CD4-positive, alpha-beta memory T cell (primary cell): ENCODE results near the gene ZBTB20. TPM values are rescaled to one million over a fixed set of nuclear protein-coding genes. Genes with fewer than 3 reads are reported as not detected.

ENCODE experiments used
- CTCF ChIA-PET: fragments of 350-600 bp; sonication (Branson Sonifier 250); formaldehyde crosslinking; loops from one replicate; lab custom pipeline; 2021; ENCODE audit warnings: inconsistent platforms; ENCODE audit not compliant: partially characterized antibody; lab: Charles Lee
- POLR2A ChIA-PET: fragments of 350-600 bp; sonication (Branson Sonifier 250); formaldehyde crosslinking; loops from one replicate; lab custom pipeline; 2021; ENCODE audit not compliant: partially characterized antibody; lab: Charles Lee
- DNase-seq, 5 donors: peaks; one replicate each; pipeline versions ENCODE4 v3.0.0 to v3.0.0-alpha.2; 2020 to 2022; ENCODE audit warnings: mixed read lengths in 1 of 5
- H3K27ac ChIP-seq: one replicate; pipeline ENCODE4 v1.7.0; 2013; ENCODE audit warnings: low read depth, low read length
- H3K27me3 ChIP-seq: 2 replicates; pipeline ENCODE4 v1.7.0; 2013; ENCODE audit warnings: mild to moderate bottlenecking, low read length, moderate library complexity; ENCODE audit not compliant: insufficient read depth
- H3K36me3 ChIP-seq: 2 replicates; pipeline ENCODE4 v1.7.0; 2013; ENCODE audit warnings: mild to moderate bottlenecking, low read length, moderate library complexity; ENCODE audit not compliant: insufficient read depth
- H3K4me1 ChIP-seq: 2 replicates; pipeline ENCODE4 v1.7.0; 2013; ENCODE audit warnings: mild to moderate bottlenecking, low read length, moderate library complexity; ENCODE audit not compliant: insufficient read depth
- H3K4me3 ChIP-seq, 2 donors: one replicate each; pipeline ENCODE4 v1.7.0; 2013; ENCODE audit warnings: low read length in 2 of 2, mild to moderate bottlenecking in 1 of 2
- H3K9me3 ChIP-seq, 2 donors: one replicate each; pipeline ENCODE4 v1.7.0; 2013; ENCODE audit warnings: low read length in 2 of 2, control low read depth in 1 of 2; ENCODE audit not compliant: control insufficient read depth in 1 of 2
- H3K27ac Mint-ChIP-seq, 7 donors: one replicate each; pipeline ENCODE4 v1.8.0; 2020 to 2021; ENCODE audit warnings: mixed read lengths in 7 of 7, mild to moderate bottlenecking in 6 of 7, inconsistent platforms in 3 of 7, moderate library complexity in 3 of 7
- H3K27me3 Mint-ChIP-seq, 2 donors: one replicate each; pipeline ENCODE4 v1.8.0; 2020 to 2021; ENCODE audit warnings: mixed read lengths in 2 of 2
- H3K36me3 Mint-ChIP-seq, 2 donors: one replicate each; pipeline ENCODE4 v1.8.0; 2020 to 2021; ENCODE audit warnings: mixed read lengths in 2 of 2, inconsistent platforms in 1 of 2, mild to moderate bottlenecking in 1 of 2
- H3K4me1 Mint-ChIP-seq, 4 donors: one replicate each; pipeline ENCODE4 v1.8.0; 2020 to 2021; ENCODE audit warnings: mixed read lengths in 4 of 4, mild to moderate bottlenecking in 1 of 4
- H3K4me3 Mint-ChIP-seq, 8 donors: one replicate each; pipeline ENCODE4 v1.8.0; 2020 to 2021; ENCODE audit warnings: mixed read lengths in 8 of 8, mild to moderate bottlenecking in 7 of 8, moderate library complexity in 6 of 8, inconsistent platforms in 3 of 8
- H3K9me3 Mint-ChIP-seq, 8 donors: one replicate each; pipeline ENCODE4 v1.8.0; 2020 to 2021; ENCODE audit warnings: mixed read lengths in 8 of 8, mild to moderate bottlenecking in 5 of 8, inconsistent platforms in 3 of 8, moderate library complexity in 1 of 8
- intact Hi-C: fragments of 100-400 bp; cut with micrococcal nuclease; formaldehyde crosslinking; loops from one replicate; pipeline ENCODE4 v1.15.1; 2023
- polyA plus RNA-seq, 2 donors: library from polyadenylated mRNA; unstranded; fragments of 300-500 nt; fragmentation: Illumina TruSeq; gene quantifications; one replicate each; pipeline ENCODE4 v1.2.3, GENCODE V29; 2021
- total RNA-seq, 2 experiments: library from RNA; stranded (reverse); gene quantifications; one replicate each; pipeline ENCODE4 v1.2.3, GENCODE V29; 2021

Gene ZBTB20
- total and polyA plus RNA-seq, 4 experiments from 2014 or later = 21.9 to 58.4 (median 41.4) TPM

GRCh38 chr3:114370537-114371174 lies 776.4 kb downstream of the ZBTB20 start:
- no peaks in the 10 kb centered on the region for H3K9me3 Mint-ChIP-seq
- intact Hi-C loops = no loop called here
- ChIA-PET CTCF (interaction anchor here (0.6 to 1.3 kb wide), 3 partner anchors 12 to 20 kb away, joined by 3 read pairs; no protein-coding TSS in a partner anchor), POLR2A (no interaction called here)
- H3K4me1 ChIP-seq = no peaks in the 10 kb centered on the region
- no peak overlapping the region for H3K27ac ChIP-seq
- no peaks in the 10 kb centered on the region for H3K4me1 Mint-ChIP-seq
- no peak overlapping the region for H3K4me3 ChIP-seq
- H3K27me3 ChIP-seq = no peaks in the 10 kb centered on the region
- H3K36me3 ChIP-seq = no peaks in the 10 kb centered on the region
- H3K9me3 ChIP-seq = no peaks in the 10 kb centered on the region
- peaks cover 3 to 12% of the 10 kb centered on the region in 2 donors for H3K36me3 Mint-ChIP-seq
- H3K4me3 Mint-ChIP-seq = no peak overlapping the region
- no peak for DNase-seq
- H3K27me3 Mint-ChIP-seq = no peaks in the 10 kb centered on the region
- peak overlapping the region in 1 of 7 donors; percentile 8 for H3K27ac Mint-ChIP-seq

- ChIA-PET CTCF (interaction anchor here (0.7 to 1.8 kb wide), 3 partner anchors 15 to 53 kb away, joined by 3 to 6 read pairs (median 3); no protein-coding TSS in a partner anchor), POLR2A (no interaction called here)
- no peaks in the 10 kb centered on the region for H3K9me3 ChIP-seq
- Mint-ChIP-seq H3K4me3 (no peak overlapping the region), H3K36me3 (peaks cover 0 to 7% of the 10 kb centered on the region in 2 donors), H3K9me3 (no peaks in the 10 kb centered on the region), H3K4me1 (no peaks in the 10 kb centered on the region), H3K27ac (no peak overlapping the region), H3K27me3 (no peaks in the 10 kb centered on the region)
- no peaks in the 10 kb centered on the region for H3K4me1 ChIP-seq
- no peaks in the 10 kb centered on the region for H3K27me3 ChIP-seq
- intact Hi-C loops = no loop called here
- no peak overlapping the region for H3K27ac ChIP-seq
- DNase-seq = no peak
- H3K36me3 ChIP-seq = no peaks in the 10 kb centered on the region
- no peak overlapping the region for H3K4me3 ChIP-seq
Measured at GRCh38 chr3:114365909-114366308, 781.2 kb downstream of the ZBTB20 start.

GRCh38 chr3:114364806-114365654 lies 782.1 kb downstream of the ZBTB20 start:
- Histone ChIP-seq H3K4me1 (no peaks in the 10 kb centered on the region), H3K4me3 (no peak overlapping the region), H3K27me3 (no peaks in the 10 kb centered on the region), H3K36me3 (no peaks in the 10 kb centered on the region), H3K27ac (no peak overlapping the region), H3K9me3 (no peaks in the 10 kb centered on the region)
- Mint-ChIP-seq H3K4me1 (no peaks in the 10 kb centered on the region), H3K9me3 (no peaks in the 10 kb centered on the region), H3K36me3 (peaks cover 0 to 7% of the 10 kb centered on the region in 2 donors), H3K27me3 (no peaks in the 10 kb centered on the region), H3K4me3 (no peak overlapping the region), H3K27ac (peak overlapping the region in 1 of 7 donors; percentile 10)
- intact Hi-C loops = no loop called here
- CTCF ChIA-PET = interaction anchor here (0.7 to 2.7 kb wide), 4 partner anchors 16 to 74 kb away, joined by 3 to 14 read pairs (median 4); no protein-coding TSS in a partner anchor
- no peak for DNase-seq
- POLR2A ChIA-PET = interaction anchor here (1.7 kb wide), 1 partner anchor 74 kb away, joined by 5 read pairs; no protein-coding TSS in a partner anchor

GRCh38 chr3:114363554-114364202 lies 783.4 kb downstream of the ZBTB20 start:
- H3K4me1 Mint-ChIP-seq = no peaks in the 10 kb centered on the region
- intact Hi-C loops = no loop called here
- H3K36me3 ChIP-seq = no peaks in the 10 kb centered on the region
- no peaks in the 10 kb centered on the region for H3K9me3 Mint-ChIP-seq
- no peak overlapping the region for H3K27ac Mint-ChIP-seq
- no peak overlapping the region for H3K4me3 Mint-ChIP-seq
- H3K27me3 Mint-ChIP-seq = no peaks in the 10 kb centered on the region
- H3K27me3 ChIP-seq = no peaks in the 10 kb centered on the region
- CTCF ChIA-PET = interaction anchor here (0.6 to 2.7 kb wide), 3 partner anchors 20 to 73 kb away, joined by 3 to 14 read pairs (median 11); no protein-coding TSS in a partner anchor
- peaks cover 0 to 7% of the 10 kb centered on the region in 2 donors for H3K36me3 Mint-ChIP-seq
- no peak overlapping the region for H3K27ac ChIP-seq
- H3K4me1 ChIP-seq = no peaks in the 10 kb centered on the region
- H3K4me3 ChIP-seq = no peak overlapping the region
- POLR2A ChIA-PET = interaction anchor here (1.7 kb wide), 1 partner anchor 73 kb away, joined by 5 read pairs; no protein-coding TSS in a partner anchor
- H3K9me3 ChIP-seq = no peaks in the 10 kb centered on the region
- no peak for DNase-seq

GRCh38 chr3:114362815-114363214 lies 784.3 kb downstream of the ZBTB20 start:
- no peak for DNase-seq
- Histone ChIP-seq H3K27ac (no peak overlapping the region), H3K27me3 (no peaks in the 10 kb centered on the region), H3K4me3 (no peak overlapping the region), H3K9me3 (no peaks in the 10 kb centered on the region), H3K36me3 (no peaks in the 10 kb centered on the region), H3K4me1 (no peaks in the 10 kb centered on the region)
- intact Hi-C loops = no loop called here
- peaks cover 0 to 7% of the 10 kb centered on the region in 2 donors for H3K36me3 Mint-ChIP-seq
- no peaks in the 10 kb centered on the region for H3K4me1 Mint-ChIP-seq
- CTCF ChIA-PET = interaction anchor here (0.6 to 2.7 kb wide), 3 partner anchors 56 to 72 kb away, joined by 3 to 14 read pairs (median 11); no protein-coding TSS in a partner anchor
- H3K27me3 Mint-ChIP-seq = no peaks in the 10 kb centered on the region
- H3K9me3 Mint-ChIP-seq = no peaks in the 10 kb centered on the region
- POLR2A ChIA-PET = no interaction called here
- no peak overlapping the region for H3K4me3 Mint-ChIP-seq
- peak overlapping the region in 1 of 7 donors; percentile 4 for H3K27ac Mint-ChIP-seq

- peaks cover 0 to 7% of the 10 kb centered on the region in 2 donors for H3K36me3 Mint-ChIP-seq
Measured at GRCh38 chr3:114361391-114361790, 785.7 kb downstream of the ZBTB20 start.

More at GRCh38 chr3:114361391-114361790, 785.7 kb downstream of the ZBTB20 start:
- Histone ChIP-seq H3K4me1 (no peaks in the 10 kb centered on the region), H3K27ac (no peak overlapping the region), H3K9me3 (no peaks in the 10 kb centered on the region), H3K4me3 (no peak overlapping the region), H3K27me3 (no peaks in the 10 kb centered on the region), H3K36me3 (no peaks in the 10 kb centered on the region)
- Mint-ChIP-seq H3K4me1 (no peaks in the 10 kb centered on the region), H3K27ac (no peak overlapping the region), H3K9me3 (peaks cover 0 to 2% (median 0%) of the 10 kb centered on the region in 8 donors), H3K4me3 (no peak overlapping the region), H3K27me3 (no peaks in the 10 kb centered on the region)
- ChIA-PET CTCF (no interaction called here), POLR2A (no interaction called here)
- DNase-seq = no peak
- intact Hi-C loops = no loop called here
